ENCODE data around the gene MYT1.
A peak's percentile ranks its signal among the peaks of the same experiment; 100 is the strongest.

The MYT1 gene

DNA sequence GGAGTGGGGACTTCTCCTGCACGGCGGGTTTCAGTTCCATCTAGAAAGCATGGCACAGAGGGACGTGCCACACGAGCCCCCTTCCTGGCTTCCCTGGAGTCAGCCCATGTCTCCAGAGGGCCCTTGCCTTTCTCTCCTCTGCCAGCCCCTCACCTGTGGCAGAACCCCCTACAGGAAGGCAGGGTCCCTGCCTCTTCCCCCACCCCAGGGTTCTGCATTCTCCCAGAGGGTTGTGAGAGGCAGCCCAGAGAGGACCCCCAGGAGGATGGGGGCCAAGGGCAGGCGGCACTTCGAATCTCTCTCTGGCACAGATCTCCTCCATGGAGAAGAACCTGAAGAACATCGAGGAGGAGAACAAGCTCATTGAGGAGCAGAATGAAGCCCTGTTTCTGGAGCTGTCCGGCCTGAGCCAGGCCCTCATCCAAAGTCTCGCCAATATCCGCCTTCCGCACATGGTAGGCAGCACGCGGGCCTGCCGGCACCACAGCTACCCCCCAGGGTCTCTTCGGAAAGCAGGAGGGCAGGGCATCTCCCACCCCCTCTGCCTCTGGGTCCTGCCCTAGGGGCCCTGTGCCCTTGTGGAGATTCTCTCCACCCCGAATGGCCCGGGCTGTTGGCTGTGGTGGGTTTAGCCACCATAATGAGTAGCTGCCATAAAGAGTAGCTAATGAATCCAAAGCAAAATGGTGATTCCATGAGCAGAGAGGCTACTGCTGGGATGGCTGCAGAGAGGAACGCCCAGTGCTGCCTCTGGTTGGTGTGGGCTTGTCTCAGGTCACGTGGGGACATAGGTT, 75.4 kb downstream of the MYT1 start:
- intact Hi-C loops (cut with DNase I): no loop called here
- peak in 3 of 10 donors; percentile 37 to 55 (median 53) for DNase-seq

DNA sequence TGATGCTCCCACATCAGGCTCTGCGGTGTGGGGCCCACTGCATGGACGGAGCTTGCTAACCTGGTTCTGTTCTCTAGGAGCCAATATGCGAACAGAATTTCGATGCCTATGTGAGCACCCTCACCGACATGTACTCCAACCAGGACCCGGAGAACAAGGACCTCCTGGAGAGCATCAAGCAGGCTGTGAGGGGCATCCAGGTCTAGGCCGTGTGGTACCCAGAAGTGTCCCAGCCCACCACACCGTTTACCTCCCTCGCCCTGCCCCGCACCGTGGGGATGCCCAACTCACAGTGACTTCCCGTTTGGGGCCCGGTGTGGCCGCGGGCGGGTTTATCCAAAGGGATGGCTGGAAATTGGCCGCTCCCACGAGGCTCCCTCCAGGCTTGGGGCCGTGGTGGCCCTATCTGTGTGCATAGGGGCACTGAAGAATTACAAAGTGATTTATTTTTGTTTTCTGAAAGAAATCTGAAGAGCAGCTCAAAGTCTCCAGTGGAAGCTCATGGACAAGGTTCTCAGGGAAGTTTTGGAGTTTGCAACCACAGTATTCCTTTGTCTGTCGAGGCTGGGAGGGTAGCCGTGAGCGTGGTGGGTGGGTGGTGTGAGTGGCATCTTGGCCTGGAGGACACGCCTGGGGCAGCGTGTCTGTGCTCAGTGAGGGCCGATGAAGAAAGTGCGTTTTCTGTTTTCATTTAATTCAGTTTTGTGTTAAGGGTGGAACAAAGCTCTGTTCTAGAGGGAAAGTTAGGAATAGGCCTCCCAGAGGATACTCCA, 76.2 kb downstream of the MYT1 start:
- intact Hi-C loops (cut with DNase I): no loop called here
- DNase-seq: peak in 3 of 10 donors; percentile 50 to 78 (median 71)

DNA sequence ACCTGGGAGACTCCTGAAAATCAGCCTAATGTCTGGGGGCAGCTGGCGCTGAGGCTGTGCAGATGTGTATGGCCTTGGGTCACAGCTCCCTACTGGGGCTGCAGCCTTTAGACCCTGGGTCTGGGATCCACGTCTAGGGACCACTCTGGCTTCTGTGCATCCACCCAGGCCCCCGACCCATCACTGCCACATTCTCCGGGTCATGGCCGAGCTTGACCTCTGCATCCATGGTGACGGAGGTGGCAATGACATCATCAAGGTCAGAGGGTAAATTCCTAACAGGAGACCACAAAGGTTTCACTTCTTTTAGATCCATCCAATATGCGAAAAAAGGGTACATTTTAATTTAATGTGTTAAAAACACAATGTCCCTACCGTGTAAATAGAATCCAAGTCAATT, 76.8 kb downstream of the MYT1 start:
- peak in 2 of 10 donors; percentile 34 to 46 for DNase-seq
- intact Hi-C loops (cut with DNase I): no loop called here

GRCh38 chr20:64242003-64242796, 77.9 kb downstream of the MYT1 start:
- intact Hi-C loops (cut with DNase I): no loop called here
- peak in 3 of 10 donors; percentile 31 to 79 (median 44) for DNase-seq

DNA sequence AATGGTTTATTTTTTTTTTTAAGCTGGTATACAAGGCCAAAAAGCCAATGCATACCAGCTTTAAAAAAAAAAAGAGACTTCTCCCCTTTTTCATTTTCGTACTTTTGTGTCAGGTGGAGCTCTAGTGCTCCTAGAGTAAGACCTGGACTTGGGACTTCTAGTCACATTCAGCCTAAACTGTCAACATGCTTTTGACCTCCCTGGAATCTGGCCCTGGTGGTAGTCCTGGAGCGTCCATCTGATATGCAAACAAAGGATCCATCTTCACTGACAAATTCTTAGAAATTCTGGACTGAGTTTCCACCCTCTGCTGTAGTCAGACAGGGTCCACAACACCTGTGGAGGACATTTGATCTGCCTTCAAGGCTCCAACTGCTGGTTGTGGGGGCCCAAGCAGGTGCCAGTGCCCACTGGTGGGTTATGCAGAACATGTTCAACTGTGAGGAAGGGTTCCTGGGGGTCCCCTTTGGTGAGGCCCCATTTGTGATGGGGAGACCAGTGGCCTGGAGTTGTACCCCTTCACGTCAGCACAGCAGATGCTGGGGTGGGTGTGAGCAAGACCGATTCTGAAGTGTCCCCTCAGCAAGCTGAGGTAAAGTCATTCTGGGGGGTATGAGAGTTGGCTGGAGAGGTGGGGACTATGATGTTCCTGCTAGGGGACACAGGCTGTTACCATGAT, 78.7 kb downstream of the MYT1 start:
- intact Hi-C loops (cut with DNase I): no loop called here
- peak in 1 of 10 donors; percentile 22 for DNase-seq

- DNase-seq: peak in 1 of 10 donors; percentile 68
- intact Hi-C loops (cut with DNase I): no loop called here
Observed at GRCh38 chr20:64244281-64244805, 80.1 kb downstream of the MYT1 start.

- peak in 2 of 10 donors; percentile 59 to 67 for DNase-seq
- intact Hi-C loops (cut with DNase I): no loop called here
Observed at GRCh38 chr20:64244870-64245603, 80.8 kb downstream of the MYT1 start.

DNA sequence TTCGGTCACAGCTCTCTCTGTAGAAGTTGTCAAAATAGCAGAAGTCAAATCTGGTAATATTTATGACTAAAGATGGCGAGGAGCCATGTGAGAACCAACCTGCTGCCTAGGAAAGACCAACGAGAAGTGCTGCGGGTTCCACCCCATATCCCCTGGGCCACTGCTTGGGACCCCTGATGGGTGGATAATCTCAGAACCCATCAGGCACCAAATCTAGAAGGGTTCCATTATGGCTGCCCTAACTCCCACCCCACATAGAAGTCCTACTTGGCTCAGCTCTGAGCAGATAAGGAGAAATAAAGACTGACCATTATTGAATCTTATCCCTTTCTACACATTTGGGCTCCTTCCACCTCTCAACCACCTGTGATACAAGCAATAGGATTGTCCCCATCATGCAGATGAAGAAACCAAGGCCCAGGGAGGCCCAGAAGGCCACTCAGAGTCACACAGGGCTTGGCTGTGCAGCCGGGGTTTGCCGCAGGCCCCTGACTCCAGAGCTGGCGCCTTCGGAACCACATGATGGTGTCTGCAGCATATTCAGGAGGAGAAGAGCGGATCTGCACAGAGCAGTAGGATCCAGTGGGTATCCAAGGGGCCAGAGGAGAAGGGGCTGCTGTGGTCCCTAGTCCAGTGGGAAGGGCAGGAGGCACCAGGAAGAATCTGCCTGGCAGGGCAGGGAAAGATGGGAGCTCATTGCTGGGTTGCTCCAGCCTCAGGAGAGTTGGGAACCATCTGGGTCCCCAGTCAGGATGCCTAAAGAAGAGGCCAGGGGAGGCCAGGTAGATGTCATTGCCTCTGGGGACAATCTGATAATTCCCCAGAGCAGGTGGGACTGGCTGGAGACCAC, 81.7 kb downstream of the MYT1 start:
- intact Hi-C loops (cut with DNase I): no loop called here

GRCh38 chr20:64246616-64247306, 82.5 kb downstream of the MYT1 start:
- peak in 2 of 10 donors; percentile 54 to 65 for DNase-seq
- intact Hi-C loops (cut with DNase I): no loop called here

More for the DNA sequence above, 81.7 kb downstream of the MYT1 start:
- peak in 1 of 10 donors; percentile 41 for DNase-seq

- DNase-seq: peak in 2 of 10 donors; percentile 49 to 64
- intact Hi-C loops (cut with DNase I): no loop called here
Observed at GRCh38 chr20:64247307-64247618, 83.0 kb downstream of the MYT1 start.

DNA sequence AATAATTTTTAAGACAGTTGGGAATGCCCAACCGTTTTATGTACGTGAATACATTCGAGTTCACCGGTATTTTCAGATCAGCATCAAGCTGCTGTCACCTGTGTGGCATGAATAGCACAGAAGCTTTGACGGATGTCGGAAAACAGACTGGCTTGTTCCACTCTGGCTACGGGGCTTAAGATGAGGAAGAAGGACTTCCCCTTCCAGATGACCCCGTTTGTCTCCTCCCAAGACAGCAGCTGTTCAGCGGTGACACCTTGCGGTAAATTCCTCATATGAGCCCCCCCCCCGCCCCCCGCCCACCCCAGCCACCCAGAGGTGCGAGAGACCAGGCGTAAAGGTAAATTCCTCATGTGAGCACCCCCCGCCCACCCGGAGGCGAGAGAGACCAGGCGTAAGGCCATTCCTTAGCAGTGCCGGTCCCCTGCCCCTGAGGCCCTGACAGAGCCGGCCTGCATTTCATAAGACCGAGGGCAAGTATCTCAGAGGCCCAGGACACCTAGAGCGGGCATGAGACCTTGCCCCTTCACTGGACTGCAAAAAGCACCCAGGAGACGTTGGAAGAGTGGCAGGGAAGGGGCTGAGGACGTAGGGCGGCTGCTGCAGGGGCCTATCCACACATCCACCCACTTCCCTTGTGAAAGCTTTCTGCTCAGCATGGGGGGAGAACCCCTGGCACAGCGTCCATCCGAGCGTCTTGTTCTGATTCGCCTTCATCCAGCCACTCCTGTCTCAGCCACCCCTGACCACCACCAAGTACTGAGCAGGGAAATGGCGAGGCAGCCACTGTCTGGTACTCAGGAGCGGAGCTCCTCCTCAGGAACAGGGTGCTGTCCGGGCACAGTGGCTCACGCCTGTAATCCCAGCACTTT, 84.0 kb downstream of the MYT1 start:
- DNase-seq: peak in 2 of 10 donors; percentile 39 to 80
- intact Hi-C loops (cut with DNase I): no loop called here

GRCh38 chr20:64250027-64250426, 85.8 kb downstream of the MYT1 start:
- no peak for DNase-seq
- intact Hi-C loops (cut with DNase I): no loop called here

GRCh38 chr20:64253000-64253383, 88.7 kb downstream of the MYT1 start:
- intact Hi-C loops (cut with DNase I): no loop called here
- DNase-seq: no peak

- no peak for DNase-seq
- intact Hi-C loops (cut with DNase I): no loop called here
Observed at GRCh38 chr20:64253443-64253842, 89.2 kb downstream of the MYT1 start.

DNA sequence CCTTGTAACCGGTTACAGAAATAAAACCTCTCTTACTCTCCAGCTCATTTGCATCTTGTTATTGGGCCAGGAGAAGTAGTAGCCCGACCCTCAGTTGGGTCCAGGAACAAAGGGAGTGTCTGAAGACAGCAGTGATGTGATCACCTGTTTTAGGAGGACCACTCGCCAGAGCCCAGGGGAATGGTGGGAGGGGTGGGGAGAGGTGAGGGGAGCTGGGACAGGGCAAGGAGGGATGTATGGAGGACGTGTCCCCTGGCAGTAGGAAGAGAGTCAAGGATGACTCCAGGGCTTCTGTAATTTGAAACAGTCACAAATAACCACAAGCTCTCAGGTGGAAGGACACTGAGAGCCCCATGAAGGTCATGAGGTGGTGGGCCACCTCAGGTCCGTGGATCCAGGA, 89.9 kb downstream of the MYT1 start:
- intact Hi-C loops (cut with DNase I): no loop called here
- DNase-seq: no peak

- DNase-seq: peak in 2 of 10 donors; percentile 74 to 81
- intact Hi-C loops (cut with DNase I): no loop called here
Observed at GRCh38 chr20:64254571-64255360, 90.5 kb downstream of the MYT1 start.
